ENCODE results near the gene CPT1B. TPM values are rescaled to one million over a fixed set of nuclear protein-coding genes. Genes with fewer than 3 reads are reported as not detected.

Gene CPT1B
- total RNA-seq, 1 donor from 2014 or later: 5.2 TPM

Other genes starting within 250 kb of the CPT1B start
- 32.9 and 37.7 TPM in 2 replicates for gene PPP6R2, start 235.1 kb downstream of the CPT1B start, total RNA-seq
- 19.8 and 35.3 TPM in 2 replicates for gene SBF1, start 103.4 kb downstream of the CPT1B start, total RNA-seq
- gene ADM2, start 96.9 kb downstream of the CPT1B start, total RNA-seq: 0.22 and 0.99 TPM in 2 replicates
- not detected in 2 replicates for gene MIOX, start 91.6 kb downstream of the CPT1B start, total RNA-seq
- 18.7 and 27.0 TPM in 2 replicates for gene LMF2, start 70.7 kb downstream of the CPT1B start, total RNA-seq
- gene NCAPH2, start 70.2 kb downstream of the CPT1B start, total RNA-seq: 14.5 and 17.0 TPM in 2 replicates
- gene SCO2, start 52.8 kb downstream of the CPT1B start, total RNA-seq: 1.3 and 2.4 TPM in 2 replicates
- 8.9 and 19.8 TPM in 2 replicates for gene TYMP, start 48.4 kb downstream of the CPT1B start, total RNA-seq
- gene KLHDC7B, start 32.5 kb downstream of the CPT1B start, total RNA-seq: not detected in 2 replicates
- not detected in 2 replicates for gene SYCE3, start 15.5 kb downstream of the CPT1B start, total RNA-seq
- gene CHKB, start 4.4 kb upstream of the CPT1B start, total RNA-seq: 20.5 and 25.4 TPM in 2 replicates
- 0.20 and 0.22 TPM in 2 replicates for gene MAPK8IP2, start 22.4 kb upstream of the CPT1B start, total RNA-seq
- 8.7 and 11.3 TPM in 2 replicates for gene ARSA, start 49.7 kb upstream of the CPT1B start, total RNA-seq
- gene SHANK3, start 94.4 kb upstream of the CPT1B start, total RNA-seq: 7.6 and 11.5 TPM in 2 replicates
- under 0.01 and 0.20 TPM in 2 replicates for gene ACR, start 159.8 kb upstream of the CPT1B start, total RNA-seq
- 2.0 and 6.2 TPM in 2 replicates for gene RABL2B, start 205.2 kb upstream of the CPT1B start, total RNA-seq

Data from lung microvascular endothelial cell (primary cell).